WERI-Rb-1 (cell line): Measurements from ENCODE around the gene CAPN1.

Source experiments
- DNase-seq: peaks from one replicate; pipeline ENCODE4 v3.0.0-alpha.2; 2020
- H3K27ac ChIP-seq: fragments of 250-450 bp; sonication (Bioruptor Pico); 2 replicates; pipeline ENCODE4 v1.5.1; 2020; ENCODE audit warnings: mild to moderate bottlenecking, moderate library complexity
- H3K27me3 ChIP-seq: fragments of 250-450 bp; sonication (Bioruptor Pico); 2 replicates; pipeline ENCODE4 v1.5.1; 2021; ENCODE audit warnings: mild to moderate bottlenecking, low read depth, moderate library complexity; ENCODE audit not compliant: insufficient read depth, severe bottlenecking
- H3K36me3 ChIP-seq: fragments of 250-450 bp; sonication (Bioruptor Pico); 2 replicates; pipeline ENCODE4 v1.5.1; 2020; ENCODE audit warnings: mild to moderate bottlenecking, moderate library complexity
- H3K4me3 ChIP-seq: 2 replicates; pipeline ENCODE4 v1.5.1; 2011; ENCODE audit warnings: low read depth, mild to moderate bottlenecking, control low read depth, low read length
- H3K9me3 ChIP-seq: fragments of 250-450 bp; sonication (Bioruptor Pico); 2 replicates; pipeline ENCODE4 v1.5.1; 2021; ENCODE audit warnings: mild to moderate bottlenecking, moderate library complexity; ENCODE audit not compliant: severe bottlenecking
- CTCF ChIP-seq: IDR thresholded peaks from 2 replicates; pipeline ENCODE4 v1.5.1; 2011; ENCODE audit warnings: low read depth, mild to moderate bottlenecking, control low read depth, inconsistent platforms, low read length

CAPN1 gene

GRCh38 chr11:65213322-65214211 lies 31.8 kb downstream of the CAPN1 start:
- Histone ChIP-seq H3K36me3 (peaks cover 22% of the 10 kb centered on the region), H3K27me3 (no peaks in the 10 kb centered on the region), H3K9me3 (no peaks in the 10 kb centered on the region), H3K4me3 (no peak overlapping the region), H3K27ac (peak overlapping the region; percentile 79)
- TF ChIP-seq CTCF = no peak
- DNase-seq = no peak

GRCh38 chr11:65214212-65214845 lies 32.6 kb downstream of the CAPN1 start:
- H3K4me3 ChIP-seq = no peak overlapping the region
- H3K9me3 ChIP-seq = no peaks in the 10 kb centered on the region
- H3K27ac ChIP-seq = peak overlapping the region; percentile 33; the same call in 1 of the 2 replicates
- DNase-seq = no peak
- H3K36me3 ChIP-seq = peaks cover 17% of the 10 kb centered on the region
- TF ChIP-seq CTCF = no peak
- H3K27me3 ChIP-seq = no peaks in the 10 kb centered on the region

GRCh38 chr11:65215441-65216076 lies 33.8 kb downstream of the CAPN1 start:
- no peak for TF ChIP-seq CTCF
- Histone ChIP-seq H3K4me3 (no peak overlapping the region), H3K36me3 (peaks cover 6% of the 10 kb centered on the region), H3K27me3 (no peaks in the 10 kb centered on the region), H3K9me3 (no peaks in the 10 kb centered on the region), H3K27ac (no peak overlapping the region)
- no peak for DNase-seq

GRCh38 chr11:65216830-65217229 lies 35.1 kb downstream of the CAPN1 start:
- Histone ChIP-seq H3K27ac (no peak overlapping the region), H3K4me3 (no peak overlapping the region), H3K27me3 (no peaks in the 10 kb centered on the region), H3K36me3 (0 out of 2 replicates have a peak, but pooled peaks cover under 1% of the 10 kb centered on the region), H3K9me3 (no peaks in the 10 kb centered on the region)
- peak; percentile 44 for TF ChIP-seq CTCF
- no peak for DNase-seq

GRCh38 chr11:65217441-65218423 lies 36.0 kb downstream of the CAPN1 start:
- Histone ChIP-seq H3K4me3 (no peak overlapping the region), H3K9me3 (no peaks in the 10 kb centered on the region), H3K27ac (no peak overlapping the region; the same call in 1 of the 2 replicates), H3K27me3 (no peaks in the 10 kb centered on the region), H3K36me3 (no peaks in the 10 kb centered on the region)
- no peak for DNase-seq
- no peak for TF ChIP-seq CTCF
